ENCODE results near the gene SCN11A. TPM values are rescaled to one million over a fixed set of nuclear protein-coding genes. Genes with fewer than 3 reads are reported as not detected.

The SCN11A gene
- total RNA-seq, 2 experiments from 2014 or later, result 0.13 to 0.25 TPM

GRCh38 chr3:39082666-39083313, 31.0 kb upstream of the SCN11A start:
- H3K79me2 ChIP-seq (ENCODE audit: insufficient read depth, low read depth, low read length), result no peaks in the 10 kb centered on the region
- no peaks in the 10 kb centered on the region for H4K20me1 ChIP-seq (ENCODE audit: insufficient read depth, low read length)
- no peak overlapping the region for H3K4me2 ChIP-seq (ENCODE audit: low read length)
- DNase-seq (ENCODE audit: low spot score), result no peak
- peaks cover 39% of the 10 kb centered on the region for H3K36me3 ChIP-seq (ENCODE audit: insufficient read depth, low read length)
- CTCF ChIA-PET (ENCODE audit: unreplicated experiment), result no interaction called here
- no peak overlapping the region for H2AFZ ChIP-seq (ENCODE audit: low read length)
- H3K9me2 ChIP-seq (ENCODE audit: insufficient read depth, low read length), result no peaks in the 10 kb centered on the region
- no peak for TF ChIP-seq CTCF (conservative IDR thresholded peaks at IDR 0.05; ENCODE audit: low read length)
- TF ChIP-seq EZH2phosphoT487 (IDR thresholded peaks at IDR 0.05; ENCODE audit: borderline replicate concordance, low read depth, low read length), result no peak
- no peak overlapping the region for H3K27ac ChIP-seq (ENCODE audit: low read depth, low read length, poor library complexity, severe bottlenecking)
- H3K4me3 ChIP-seq (ENCODE audit: low read depth, low read length, poor library complexity, severe bottlenecking), result no peak overlapping the region
- POLR2A ChIA-PET, result interaction anchor here (0.6 kb wide), 3 partner anchors 17 to 1605 kb away, joined by 3 to 4 read pairs (median 3); no protein-coding TSS in a partner anchor
- BruUV-seq (replicated peaks), result no TSS peak
- intact Hi-C loops (cut with micrococcal nuclease; ENCODE audit: unreplicated experiment), result no loop called here
- peaks cover 27% of the 10 kb centered on the region for H3K4me1 ChIP-seq (ENCODE audit: insufficient read depth, low read length, poor library complexity, severe bottlenecking)
- H3K9me3 ChIP-seq (ENCODE audit: low read length), result no peaks in the 10 kb centered on the region

GRCh38 chr3:39080026-39080425, 28.3 kb upstream of the SCN11A start:
- Histone ChIP-seq H3K9me2 (ENCODE audit: insufficient read depth, low read length) (no peaks in the 10 kb centered on the region), H3K4me2 (ENCODE audit: low read length) (no peak overlapping the region), H3K4me3 (ENCODE audit: low read depth, low read length, poor library complexity, severe bottlenecking) (no peak overlapping the region), H2AFZ (ENCODE audit: low read length) (no peak overlapping the region), H3K9me3 (ENCODE audit: low read length) (no peaks in the 10 kb centered on the region), H3K27ac (ENCODE audit: low read depth, low read length, poor library complexity, severe bottlenecking) (no peak overlapping the region), H3K79me2 (ENCODE audit: insufficient read depth, low read depth, low read length) (no peaks in the 10 kb centered on the region), H3K36me3 (ENCODE audit: insufficient read depth, low read length) (peaks cover 53% of the 10 kb centered on the region), H4K20me1 (ENCODE audit: insufficient read depth, low read length) (no peaks in the 10 kb centered on the region), H3K4me1 (ENCODE audit: insufficient read depth, low read length, poor library complexity, severe bottlenecking) (peaks cover under 1% of the 10 kb centered on the region)
- intact Hi-C loops (cut with micrococcal nuclease; ENCODE audit: unreplicated experiment), result no loop called here
- DNase-seq (ENCODE audit: low spot score), result no peak
- no TSS peak for BruUV-seq (replicated peaks)
- TF ChIP-seq CTCF (conservative IDR thresholded peaks at IDR 0.05; ENCODE audit: low read length) (no peak), EZH2phosphoT487 (IDR thresholded peaks at IDR 0.05; ENCODE audit: borderline replicate concordance, low read depth, low read length) (no peak)
- ChIA-PET POLR2A (interaction anchor here (0.6 to 2.7 kb wide), 3 partner anchors 11 to 354 kb away, joined by 5 to 17 read pairs (median 5); no protein-coding TSS in a partner anchor), CTCF (ENCODE audit: unreplicated experiment) (interaction anchor here (0.6 kb wide), 1 partner anchor 160 kb away, joined by 4 read pairs; no protein-coding TSS in a partner anchor)

GRCh38 chr3:39079530-39079929, 27.8 kb upstream of the SCN11A start:
- Histone ChIP-seq H3K79me2 (ENCODE audit: insufficient read depth, low read depth, low read length) (no peaks in the 10 kb centered on the region), H3K4me3 (ENCODE audit: low read depth, low read length, poor library complexity, severe bottlenecking) (no peak overlapping the region), H3K4me1 (ENCODE audit: insufficient read depth, low read length, poor library complexity, severe bottlenecking) (no peaks in the 10 kb centered on the region), H4K20me1 (ENCODE audit: insufficient read depth, low read length) (no peaks in the 10 kb centered on the region), H3K27ac (ENCODE audit: low read depth, low read length, poor library complexity, severe bottlenecking) (no peak overlapping the region), H3K9me2 (ENCODE audit: insufficient read depth, low read length) (no peaks in the 10 kb centered on the region), H3K4me2 (ENCODE audit: low read length) (no peak overlapping the region), H2AFZ (ENCODE audit: low read length) (no peak overlapping the region), H3K36me3 (ENCODE audit: insufficient read depth, low read length) (peaks cover 56% of the 10 kb centered on the region), H3K9me3 (ENCODE audit: low read length) (no peaks in the 10 kb centered on the region)
- no TSS peak for BruUV-seq (replicated peaks)
- POLR2A ChIA-PET, result interaction anchor here (0.6 to 2.7 kb wide), 2 partner anchors 10 to 355 kb away, joined by 5 to 17 read pairs; no protein-coding TSS in a partner anchor
- CTCF ChIA-PET (ENCODE audit: unreplicated experiment), result interaction anchor here (0.6 kb wide), 1 partner anchor 160 kb away, joined by 4 read pairs; no protein-coding TSS in a partner anchor
- TF ChIP-seq EZH2phosphoT487 (IDR thresholded peaks at IDR 0.05; ENCODE audit: borderline replicate concordance, low read depth, low read length), result no peak
- TF ChIP-seq CTCF (conservative IDR thresholded peaks at IDR 0.05; ENCODE audit: low read length), result peak; percentile 79
- no peak for DNase-seq (ENCODE audit: low spot score)
- intact Hi-C loops (cut with micrococcal nuclease; ENCODE audit: unreplicated experiment), result no loop called here
